NCI-H2029 treated with DMSO at 0.1 percent for 48 hours (cell line): ENCODE results near the gene TIAM2.
"Not testable (repeated sequence)": the region's sequence is repeated elsewhere in the genome, so short reads cannot be mapped to it uniquely, and the experiment has no call there.

Source experiments
- DNase-seq: peaks from one replicate; lab custom pipeline; 2025; lab: John Stamatoyannopoulos, UW

TIAM2 gene

DNA sequence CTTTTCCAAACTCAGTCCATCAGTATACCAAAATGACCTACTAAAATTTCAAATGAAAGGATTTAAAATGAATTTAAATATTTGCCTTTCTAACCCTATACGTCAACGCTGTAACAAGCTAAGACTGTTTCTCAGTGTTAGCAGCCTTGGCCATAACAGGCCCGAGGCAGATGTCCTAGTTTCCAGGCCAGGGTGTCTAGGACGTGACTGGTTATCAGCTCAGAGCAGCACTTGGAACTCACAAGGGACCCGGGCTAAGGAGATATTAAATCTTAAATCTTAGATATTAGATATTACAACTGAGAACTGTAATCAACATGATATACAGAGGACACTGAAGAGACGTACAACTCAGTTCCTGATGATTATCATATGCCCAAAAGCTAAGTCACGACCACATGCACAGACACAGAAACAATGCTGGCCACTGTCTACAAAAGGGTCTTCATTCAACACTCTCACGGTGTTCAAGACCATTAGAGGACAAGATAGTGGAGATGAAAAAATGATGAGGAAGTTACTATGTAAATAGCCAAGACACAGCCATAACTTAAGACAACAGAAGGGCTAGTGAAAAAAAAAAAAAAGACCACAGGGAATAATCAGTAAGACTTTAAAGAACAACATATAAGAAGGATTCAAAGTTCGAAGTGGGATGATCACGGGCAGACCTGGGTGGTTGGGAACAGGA lies 268.4 kb downstream of the TIAM2 start, which contains the start of gene CLDN20:
CLDN20 (plus strand) TSS at position 641 of the 691 bp plus-strand sequence. CDS start 11,707 bp downstream, outside the sequence.
- DNase-seq, result no peak

- DNase-seq, result no peak
Measured at GRCh38 chr6:155264693-155265320, 269.7 kb downstream of the TIAM2 start.

DNA sequence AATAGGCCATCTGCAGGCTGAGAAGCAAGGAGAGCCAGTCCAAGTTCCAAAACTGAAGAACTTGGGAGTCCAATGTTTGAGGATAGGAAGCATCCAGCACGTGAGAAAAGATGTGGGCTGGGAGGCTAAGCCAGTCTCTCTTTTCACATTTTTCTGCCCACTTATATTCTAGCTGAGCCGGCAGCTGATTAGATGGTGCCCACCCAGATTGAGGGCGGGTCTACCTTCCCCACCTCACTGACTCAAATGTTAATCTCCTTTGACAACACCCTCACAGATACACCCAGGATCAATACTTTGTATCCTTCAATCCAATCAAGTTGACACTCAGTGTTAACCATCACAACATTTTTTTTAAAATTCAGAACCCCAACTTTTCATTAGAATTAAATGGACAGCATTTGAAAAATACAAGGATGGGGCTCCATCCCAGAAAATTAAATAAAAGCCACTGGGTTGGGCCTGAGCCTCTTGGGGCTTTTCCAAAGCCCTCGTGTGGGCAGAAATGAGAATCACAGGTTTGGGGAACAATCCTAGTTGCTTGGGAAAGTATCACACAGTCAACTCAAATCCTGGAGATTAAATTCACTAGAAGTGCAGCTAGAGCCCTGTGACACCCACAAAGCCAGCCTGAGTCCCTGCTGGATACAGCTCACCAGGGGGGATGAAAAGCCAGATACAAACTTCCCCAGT lies 270.9 kb downstream of the TIAM2 start:
- DNase-seq, result no peak

GRCh38 chr6:155267411-155267810 lies 272.3 kb downstream of the TIAM2 start:
- no peak for DNase-seq

GRCh38 chr6:155268088-155268867 lies 273.2 kb downstream of the TIAM2 start:
- DNase-seq, result not testable (repeated sequence)

DNA sequence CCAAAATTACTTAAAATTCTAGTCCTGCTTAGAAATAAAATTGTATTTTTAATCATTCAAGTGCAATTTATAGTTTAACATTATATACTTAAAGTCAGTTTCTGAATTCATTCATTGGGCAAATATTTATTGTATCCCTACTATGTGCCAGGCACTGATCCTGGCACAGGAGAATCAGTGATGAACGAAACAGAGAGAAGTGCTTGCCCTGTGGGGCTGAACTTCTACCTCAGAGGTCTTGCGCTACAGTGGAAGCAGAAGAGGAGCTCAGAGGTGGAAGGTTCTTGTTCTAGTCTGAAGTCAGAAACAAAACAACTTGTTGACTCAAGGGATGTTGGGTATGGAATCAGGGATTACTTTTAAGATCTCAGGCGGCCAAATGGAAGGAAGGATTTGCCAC lies 274.6 kb downstream of the TIAM2 start:
- DNase-seq, result no peak

DNA sequence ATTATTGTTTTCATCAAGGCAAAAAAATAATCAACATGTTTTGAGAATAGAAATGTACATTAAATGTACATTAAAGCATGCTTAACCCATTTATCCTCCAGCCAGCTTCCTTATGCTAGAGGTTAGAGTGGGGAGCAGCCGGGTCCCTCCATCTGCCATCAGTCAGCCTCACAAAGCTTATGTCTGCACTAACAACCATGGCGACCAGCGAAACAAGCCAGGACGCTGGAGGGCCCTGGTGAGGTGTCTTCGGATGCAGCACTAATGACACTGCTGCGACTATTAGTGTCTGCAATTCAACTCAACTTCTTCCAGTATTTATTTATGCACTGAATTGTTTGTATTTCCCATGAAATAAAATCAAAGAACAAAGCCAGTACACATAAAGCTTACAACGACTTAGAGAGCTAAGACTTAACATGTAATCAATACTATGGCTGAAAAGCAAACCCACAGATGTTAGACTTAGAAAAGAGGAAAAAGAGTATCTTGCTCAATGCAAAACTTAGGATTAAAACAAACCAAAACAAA lies 275.5 kb downstream of the TIAM2 start:
- no peak for DNase-seq

DNA sequence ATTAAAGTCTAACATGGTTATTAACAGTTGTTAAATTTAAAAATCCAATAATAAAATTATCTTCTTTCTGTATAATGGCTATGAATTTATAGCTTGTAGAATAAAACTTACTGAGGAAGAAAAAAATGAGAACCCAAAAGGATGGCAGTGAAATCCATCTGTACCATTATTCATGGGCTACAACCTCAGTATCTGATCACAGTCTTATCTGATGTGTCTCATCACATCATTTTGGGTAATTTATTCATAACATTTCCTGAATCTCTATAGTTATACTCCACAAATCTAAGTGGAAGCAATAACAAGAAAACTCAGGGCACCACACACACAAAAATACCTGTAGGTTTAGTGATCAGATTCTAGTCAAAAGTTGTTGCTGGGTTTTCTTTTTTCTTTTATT lies 276.0 kb downstream of the TIAM2 start:
- no peak for DNase-seq

- DNase-seq, result no peak
Measured at GRCh38 chr6:155272353-155273232, 277.5 kb downstream of the TIAM2 start.

- DNase-seq, result no peak
Measured at GRCh38 chr6:155273431-155273830, 278.3 kb downstream of the TIAM2 start.

DNA sequence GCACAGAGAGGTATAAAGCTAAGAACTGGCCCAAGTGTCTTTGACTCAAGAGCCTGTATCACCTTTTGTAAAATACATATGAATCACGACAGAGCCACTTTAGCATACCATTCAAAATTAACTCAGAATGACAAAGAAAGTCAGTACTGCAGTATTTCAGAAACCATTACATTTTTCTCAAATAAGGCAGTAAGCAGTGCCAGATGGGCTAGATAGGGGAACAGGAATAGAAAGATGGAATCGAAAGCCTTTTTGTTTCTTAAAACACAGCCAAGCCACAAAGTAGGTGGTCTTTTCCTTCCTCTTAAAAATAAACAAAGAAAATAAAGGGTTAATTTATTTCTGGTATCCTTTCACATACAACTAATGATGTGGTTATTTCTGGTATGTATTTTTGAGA lies 279.0 kb downstream of the TIAM2 start:
- no peak for DNase-seq

DNA sequence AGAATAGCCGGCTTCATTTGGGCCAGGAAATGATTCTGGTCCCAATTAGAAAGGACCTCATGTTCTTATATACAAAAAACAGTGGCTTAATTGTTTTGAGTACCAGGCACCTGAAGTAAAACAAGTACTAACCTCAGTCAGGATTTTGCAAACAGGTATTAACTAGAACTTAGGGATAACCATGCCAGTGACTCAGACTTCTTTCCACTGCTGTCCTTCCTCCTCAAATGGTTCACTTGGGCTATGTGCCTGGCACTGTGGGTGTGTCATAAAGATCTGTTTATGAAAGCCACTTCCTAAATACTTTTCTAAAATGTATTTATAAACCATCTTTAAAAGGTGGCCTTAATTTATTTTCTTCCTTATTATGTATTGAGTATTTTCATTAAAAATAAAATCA lies 279.4 kb downstream of the TIAM2 start:
- DNase-seq, result no peak

DNA sequence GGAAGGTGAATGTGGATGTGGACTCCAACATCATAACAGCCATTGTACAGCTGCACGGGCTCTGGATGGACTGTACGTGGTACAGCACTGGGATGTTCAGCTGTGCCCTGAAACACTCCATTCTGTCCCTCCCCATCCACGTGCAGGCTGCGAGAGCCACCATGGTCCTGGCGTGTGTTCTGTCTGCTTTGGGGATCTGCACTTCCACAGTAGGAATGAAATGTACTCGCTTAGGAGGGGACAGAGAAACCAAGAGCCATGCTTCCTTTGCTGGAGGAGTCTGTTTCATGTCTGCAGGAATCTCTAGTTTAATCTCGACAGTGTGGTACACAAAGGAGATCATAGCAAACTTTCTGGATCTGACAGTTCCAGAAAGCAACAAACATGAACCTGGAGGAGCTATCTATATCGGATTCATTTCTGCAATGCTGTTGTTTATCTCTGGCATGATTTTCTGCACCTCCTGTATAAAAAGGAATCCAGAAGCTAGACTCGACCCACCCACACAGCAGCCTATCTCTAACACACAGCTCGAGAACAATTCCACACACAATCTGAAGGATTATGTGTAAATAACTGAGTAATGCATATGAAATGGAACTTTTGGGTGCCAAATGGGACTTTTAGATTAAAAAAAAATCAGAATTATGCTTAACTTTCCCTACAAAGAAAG lies 280.8 kb downstream of the TIAM2 start:
- no peak for DNase-seq

- DNase-seq, result no peak
Measured at GRCh38 chr6:155276638-155277037, 281.5 kb downstream of the TIAM2 start.

DNA sequence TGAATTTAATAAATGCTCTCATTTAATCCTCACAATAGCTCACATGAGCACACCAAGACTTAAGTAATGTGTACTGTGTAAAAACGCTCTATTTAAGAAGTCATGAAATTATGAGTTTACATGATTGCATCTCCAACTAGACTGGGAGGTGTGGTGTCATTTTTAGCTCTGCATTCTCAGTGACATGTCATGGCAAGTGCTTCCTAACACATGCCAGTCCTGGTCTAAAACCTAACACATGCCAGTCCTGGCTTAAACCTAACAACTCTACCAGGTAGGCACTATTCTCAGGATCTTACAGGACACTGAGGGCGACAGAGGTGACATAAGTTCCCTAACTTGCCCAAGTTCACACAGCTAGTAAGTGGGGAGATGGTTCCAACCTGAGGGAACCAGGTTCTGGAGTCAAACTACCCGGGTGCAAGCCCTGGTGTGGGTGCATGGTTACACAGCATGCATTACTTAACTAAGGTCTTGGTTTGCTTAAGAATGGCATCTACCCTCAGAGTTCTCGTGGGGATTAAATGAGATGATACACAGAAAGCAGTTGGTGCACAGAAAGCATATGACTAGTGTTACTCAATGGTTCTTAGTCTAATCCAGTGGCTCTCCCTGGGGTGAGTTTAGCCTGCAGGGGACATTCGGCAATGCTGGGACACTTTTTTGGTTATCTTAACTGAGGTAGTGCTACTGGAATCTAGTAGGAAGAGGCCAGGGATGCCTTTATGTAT lies 283.4 kb downstream of the TIAM2 start:
- no peak for DNase-seq

DNA sequence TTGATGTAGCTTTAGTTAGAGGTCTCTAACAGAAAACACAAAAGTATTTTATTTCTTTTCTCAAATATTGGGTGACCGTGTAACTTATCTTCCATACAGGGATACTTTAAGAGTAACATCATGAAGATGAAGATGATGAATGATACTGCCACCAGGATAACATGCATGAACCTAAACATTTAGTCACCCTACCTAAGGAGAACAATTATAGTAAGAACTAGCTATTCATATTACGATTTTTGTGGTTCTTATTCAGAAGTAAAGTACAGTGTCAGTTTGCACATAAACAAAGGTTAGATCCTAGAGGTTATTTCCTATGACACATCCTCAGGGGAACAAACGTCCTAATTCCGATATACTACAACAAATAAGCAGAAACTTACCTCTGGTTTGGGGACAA lies 289.7 kb downstream of the TIAM2 start:
- DNase-seq, result no peak

DNA sequence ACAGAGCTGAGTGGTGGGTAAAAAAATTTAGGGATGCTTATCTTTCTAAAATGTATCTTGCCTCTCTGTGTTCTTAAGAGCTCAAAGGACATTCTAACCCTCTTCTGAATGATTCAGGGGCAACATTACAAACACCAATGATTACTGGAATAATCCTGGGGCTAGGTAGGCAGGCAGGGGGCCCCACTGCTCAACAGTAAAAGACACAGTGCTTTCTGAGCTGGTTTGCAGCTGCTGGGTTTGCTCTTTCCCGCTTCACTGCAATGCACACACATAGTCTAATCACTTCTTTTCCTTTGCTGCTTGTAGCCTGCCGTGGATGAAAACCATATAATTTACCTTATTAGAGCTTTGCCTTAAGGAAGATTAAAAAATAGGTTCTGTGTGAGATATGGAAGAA lies 292.6 kb downstream of the TIAM2 start:
- no peak for DNase-seq

GRCh38 chr6:155290491-155290890 lies 295.4 kb downstream of the TIAM2 start:
- DNase-seq, result no peak

DNA sequence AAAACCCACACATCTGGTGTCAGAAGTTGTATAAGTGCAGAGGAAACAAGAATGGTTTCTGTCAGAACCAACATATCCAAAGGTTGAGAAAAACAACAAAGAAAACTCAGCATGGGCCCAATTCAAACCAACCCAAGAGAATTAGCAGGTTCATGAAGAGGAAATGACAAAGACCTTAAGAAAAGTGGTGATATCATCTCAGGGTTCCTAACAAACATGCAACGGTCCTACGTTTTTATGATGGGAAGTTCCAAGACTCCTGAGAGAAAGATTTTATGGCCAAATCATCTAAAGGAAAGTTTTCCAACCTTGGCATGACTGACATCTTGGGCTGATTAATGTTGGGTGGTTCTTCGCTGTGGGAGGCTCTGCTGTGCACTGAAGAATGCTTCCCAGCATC lies 296.2 kb downstream of the TIAM2 start:
- no peak for DNase-seq

GRCh38 chr6:155292711-155293110 lies 297.6 kb downstream of the TIAM2 start:
- DNase-seq, result no peak
